MM.1S (cell line): Measurements from ENCODE around the gene USP10.

ENCODE experiments used
- DNase-seq: peaks from one replicate; pipeline ENCODE4 v3.0.0-alpha.2; 2015
- H2AFZ ChIP-seq: fragments of 300-600 bp; sonication (generic); 2 replicates; pipeline ENCODE4 v1.6.0; 2016; ENCODE audit warnings: antibody characterized with exemption, low read length
- H3F3A ChIP-seq: fragments of 300-600 bp; sonication (generic); 2 replicates; pipeline ENCODE4 v1.6.1; 2016; ENCODE audit warnings: mild to moderate bottlenecking, antibody characterized with exemption, low read length, moderate library complexity, mixed read lengths; ENCODE audit not compliant: insufficient read depth
- H3K27ac ChIP-seq: fragments of 300-600 bp; sonication (generic); 2 replicates; pipeline ENCODE4 v1.5.1; 2016; ENCODE audit warnings: mild to moderate bottlenecking, low read length
- H3K27me3 ChIP-seq: fragments of 300-600 bp; sonication (generic); replicated peaks from 2 replicates; pipeline ENCODE4 v1.6.0; 2016; ENCODE audit warnings: low read length; ENCODE audit not compliant: insufficient read depth
- H3K36me3 ChIP-seq: fragments of 300-600 bp; sonication (generic); replicated peaks from 2 replicates; pipeline ENCODE4 v1.6.1; 2016; ENCODE audit warnings: mild to moderate bottlenecking, low read length, mixed read lengths; ENCODE audit not compliant: insufficient read depth
- H3K4me1 ChIP-seq: fragments of 300-600 bp; sonication (generic); 2 replicates; pipeline ENCODE4 v1.6.1; 2016; ENCODE audit warnings: low read length, mixed read lengths
- H3K4me2 ChIP-seq: fragments of 300-600 bp; sonication (generic); 2 replicates; pipeline ENCODE4 v1.6.0; 2016; ENCODE audit warnings: low read depth, low read length
- H3K4me3 ChIP-seq: fragments of 300-600 bp; sonication (generic); 2 replicates; pipeline ENCODE4 v1.5.1; 2016; ENCODE audit warnings: low read length, mixed read lengths
- H3K79me2 ChIP-seq: fragments of 300-600 bp; sonication (generic); 2 replicates; pipeline ENCODE4 v1.6.1; 2016; ENCODE audit warnings: mixed run types, low read length, mixed read lengths
- H3K9ac ChIP-seq: fragments of 300-600 bp; sonication (generic); 2 replicates; pipeline ENCODE4 v1.6.1; 2016; ENCODE audit warnings: low read length, mixed read lengths
- H3K9me2 ChIP-seq: fragments of 300-600 bp; sonication (generic); replicated peaks from 2 replicates; pipeline ENCODE4 v1.6.1; 2016; ENCODE audit warnings: mild to moderate bottlenecking, low read length, mixed read lengths; ENCODE audit not compliant: insufficient read depth
- H3K9me3 ChIP-seq: fragments of 300-600 bp; sonication (generic); replicated peaks from 2 replicates; pipeline ENCODE4 v1.6.1; 2016; ENCODE audit warnings: mild to moderate bottlenecking, low read length, mixed read lengths; ENCODE audit not compliant: insufficient read depth
- H4K20me1 ChIP-seq: fragments of 300-600 bp; sonication (generic); 2 replicates; pipeline ENCODE4 v1.6.1; 2016; ENCODE audit warnings: mild to moderate bottlenecking, low read length, moderate library complexity, mixed read lengths; ENCODE audit not compliant: insufficient read depth
- EZH2 ChIP-seq: fragments of 300-600 bp; sonication (generic); optimal IDR thresholded peaks from 2 replicates; pipeline ENCODE3; 2017; ENCODE audit warnings: low read depth, mild to moderate bottlenecking, antibody characterized with exemption, low read length, mixed read lengths
- EZH2phosphoT487 ChIP-seq: fragments of 300-600 bp; sonication (generic); IDR thresholded peaks from 2 replicates; pipeline ENCODE4 v1.6.1; 2018; ENCODE audit warnings: antibody characterized with exemption, low read length
- TF ChIP-seq, protein P1 (sequence below): fragments of 300-600 bp; sonication (generic); IDR thresholded peaks from 2 replicates; pipeline ENCODE4 v1.5.1; 2016; ENCODE audit warnings: antibody characterized with exemption, low read length, mixed read lengths

Gene USP10

DNA sequence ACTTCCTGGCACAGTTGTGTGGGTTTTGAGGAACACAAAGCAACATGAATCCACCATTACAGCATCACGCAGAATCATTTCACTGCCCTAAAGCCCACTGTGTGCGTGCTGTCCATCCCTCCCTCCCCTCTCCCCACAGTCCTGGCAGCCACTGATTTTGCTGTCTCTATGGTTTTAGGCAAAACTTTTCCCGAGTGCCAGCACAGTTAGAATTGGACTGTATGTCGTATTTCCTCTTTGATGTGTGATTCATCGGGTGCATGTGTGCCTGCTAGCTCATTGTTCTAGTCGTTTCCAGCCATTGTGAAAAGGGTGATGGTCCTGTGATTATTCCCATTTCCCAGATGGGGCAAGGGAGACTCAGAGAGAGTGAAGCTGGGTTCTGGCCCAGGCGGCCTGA is 38.8 kb upstream of the USP10 start:
- no peaks in the 10 kb centered on the region for H3F3A ChIP-seq
- no peak overlapping the region for H3K4me3 ChIP-seq
- H3K27me3 ChIP-seq = no peaks in the 10 kb centered on the region
- H4K20me1 ChIP-seq = no peaks in the 10 kb centered on the region
- H3K27ac ChIP-seq = no peak overlapping the region
- H3K4me1 ChIP-seq = peaks cover 12% of the 10 kb centered on the region; the same call in 1 of the 2 replicates
- H3K4me2 ChIP-seq = no peak overlapping the region
- H3K9me2 ChIP-seq = no peaks in the 10 kb centered on the region
- no peaks in the 10 kb centered on the region for H3K36me3 ChIP-seq
- TF ChIP-seq EZH2phosphoT487 = no peak
- TF ChIP-seq, protein P1, sequence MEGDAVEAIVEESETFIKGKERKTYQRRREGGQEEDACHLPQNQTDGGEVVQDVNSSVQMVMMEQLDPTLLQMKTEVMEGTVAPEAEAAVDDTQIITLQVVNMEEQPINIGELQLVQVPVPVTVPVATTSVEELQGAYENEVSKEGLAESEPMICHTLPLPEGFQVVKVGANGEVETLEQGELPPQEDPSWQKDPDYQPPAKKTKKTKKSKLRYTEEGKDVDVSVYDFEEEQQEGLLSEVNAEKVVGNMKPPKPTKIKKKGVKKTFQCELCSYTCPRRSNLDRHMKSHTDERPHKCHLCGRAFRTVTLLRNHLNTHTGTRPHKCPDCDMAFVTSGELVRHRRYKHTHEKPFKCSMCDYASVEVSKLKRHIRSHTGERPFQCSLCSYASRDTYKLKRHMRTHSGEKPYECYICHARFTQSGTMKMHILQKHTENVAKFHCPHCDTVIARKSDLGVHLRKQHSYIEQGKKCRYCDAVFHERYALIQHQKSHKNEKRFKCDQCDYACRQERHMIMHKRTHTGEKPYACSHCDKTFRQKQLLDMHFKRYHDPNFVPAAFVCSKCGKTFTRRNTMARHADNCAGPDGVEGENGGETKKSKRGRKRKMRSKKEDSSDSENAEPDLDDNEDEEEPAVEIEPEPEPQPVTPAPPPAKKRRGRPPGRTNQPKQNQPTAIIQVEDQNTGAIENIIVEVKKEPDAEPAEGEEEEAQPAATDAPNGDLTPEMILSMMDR = no peak
- TF ChIP-seq EZH2 = no peak
- H3K79me2 ChIP-seq = no peaks in the 10 kb centered on the region
- H2AFZ ChIP-seq = no peak overlapping the region
- DNase-seq = no peak
- no peak overlapping the region for H3K9ac ChIP-seq
- no peaks in the 10 kb centered on the region for H3K9me3 ChIP-seq

GRCh38 chr16:84661418-84662060 is 38.3 kb upstream of the USP10 start:
- Histone ChIP-seq H3K79me2 (no peaks in the 10 kb centered on the region), H4K20me1 (no peaks in the 10 kb centered on the region), H3F3A (no peaks in the 10 kb centered on the region), H3K4me3 (no peak overlapping the region), H3K9me3 (no peaks in the 10 kb centered on the region), H3K27me3 (no peaks in the 10 kb centered on the region), H3K4me1 (peaks cover 12% of the 10 kb centered on the region; the same call in 1 of the 2 replicates), H3K4me2 (no peak overlapping the region), H3K36me3 (no peaks in the 10 kb centered on the region), H3K9ac (no peak overlapping the region), H3K9me2 (no peaks in the 10 kb centered on the region), H2AFZ (no peak overlapping the region), H3K27ac (no peak overlapping the region)
- no peak for DNase-seq
- TF ChIP-seq, protein P1 = no peak
- no peak for TF ChIP-seq EZH2
- no peak for TF ChIP-seq EZH2phosphoT487

DNA sequence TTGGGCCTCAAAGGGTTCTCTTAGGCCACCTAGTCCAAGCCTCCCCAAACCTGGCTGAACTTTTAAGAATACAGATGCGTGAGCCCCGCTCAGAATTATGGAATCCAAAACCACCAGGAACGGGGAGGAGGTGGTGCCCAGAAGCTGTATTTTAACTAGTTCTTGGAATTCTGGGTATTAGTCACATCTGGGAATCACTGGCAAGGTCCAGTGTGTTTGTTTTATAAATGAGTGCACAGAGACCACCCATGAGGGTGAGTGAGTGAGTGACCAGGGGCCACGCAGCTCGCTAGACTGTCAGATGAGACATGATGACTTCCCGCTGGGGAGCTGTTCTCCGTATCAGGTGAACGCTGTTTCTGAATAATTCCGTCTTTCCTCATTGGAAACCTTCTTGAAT is 37.3 kb upstream of the USP10 start:
- H3K36me3 ChIP-seq = no peaks in the 10 kb centered on the region
- no peak overlapping the region for H3K27ac ChIP-seq
- no peaks in the 10 kb centered on the region for H3K79me2 ChIP-seq
- H3K9me3 ChIP-seq = no peaks in the 10 kb centered on the region
- H3K27me3 ChIP-seq = no peaks in the 10 kb centered on the region
- H3K4me3 ChIP-seq = no peak overlapping the region
- H3K9me2 ChIP-seq = no peaks in the 10 kb centered on the region
- H3K4me2 ChIP-seq = no peak overlapping the region
- H3K9ac ChIP-seq = no peak overlapping the region
- no peaks in the 10 kb centered on the region for H3F3A ChIP-seq
- no peak for DNase-seq
- TF ChIP-seq, protein P1 = no peak
- no peak for TF ChIP-seq EZH2phosphoT487
- no peak for TF ChIP-seq EZH2
- peaks cover 12% of the 10 kb centered on the region; the same call in 1 of the 2 replicates for H3K4me1 ChIP-seq
- no peaks in the 10 kb centered on the region for H4K20me1 ChIP-seq
- H2AFZ ChIP-seq = no peak overlapping the region
